HG03097 (cell line): ENCODE results near the gene NPNT.

Experiments used
- ATAC-seq: cut with Tn5 transposase; IDR thresholded peaks from one replicate; pipeline ENCODE4 v1.9.1; 2021; ENCODE audit not compliant: unreplicated experiment, low FRiP score

NPNT gene

GRCh38 chr4:105967058-105967658, 71.9 kb downstream of the NPNT start:
- no peak for ATAC-seq

- no peak for ATAC-seq
Observed at GRCh38 chr4:105969575-105969974, 74.3 kb downstream of the NPNT start.

GRCh38 chr4:105970371-105970770, 75.1 kb downstream of the NPNT start:
- no peak for ATAC-seq

GRCh38 chr4:105971036-105971435, 75.8 kb downstream of the NPNT start:
- ATAC-seq: no peak

- ATAC-seq: no peak
Observed at GRCh38 chr4:105972946-105973621, 77.8 kb downstream of the NPNT start.

GRCh38 chr4:105976915-105977314, 81.6 kb downstream of the NPNT start:
- ATAC-seq: no peak

GRCh38 chr4:105978684-105979296, 83.5 kb downstream of the NPNT start:
- no peak for ATAC-seq

- ATAC-seq: no peak
Observed at GRCh38 chr4:105979506-105979905, 84.2 kb downstream of the NPNT start.

GRCh38 chr4:105988671-105989070, 93.4 kb downstream of the NPNT start:
- no peak for ATAC-seq

- no peak for ATAC-seq
Observed at GRCh38 chr4:105989485-105990242, 94.4 kb downstream of the NPNT start.

GRCh38 chr4:105990933-105991332, 95.7 kb downstream of the NPNT start:
- ATAC-seq: no peak

- ATAC-seq: no peak
Observed at GRCh38 chr4:105991726-105992125, 96.5 kb downstream of the NPNT start.

- no peak for ATAC-seq
Observed at GRCh38 chr4:105992641-105993305, 97.5 kb downstream of the NPNT start.

- no peak for ATAC-seq
Observed at GRCh38 chr4:105994061-105994460, 98.8 kb downstream of the NPNT start.

- no peak for ATAC-seq
Observed at GRCh38 chr4:105994841-105995501, 99.7 kb downstream of the NPNT start.

GRCh38 chr4:105996845-105997244, 101.6 kb downstream of the NPNT start:
- no peak for ATAC-seq

- no peak for ATAC-seq
Observed at GRCh38 chr4:105998171-105999063, 103.1 kb downstream of the NPNT start.

- no peak for ATAC-seq
Observed at GRCh38 chr4:106002994-106003393, 107.7 kb downstream of the NPNT start.

GRCh38 chr4:106010761-106011160, 115.5 kb downstream of the NPNT start:
- ATAC-seq: no peak
